ENCODE results near the gene ABHD6.

DNA sequence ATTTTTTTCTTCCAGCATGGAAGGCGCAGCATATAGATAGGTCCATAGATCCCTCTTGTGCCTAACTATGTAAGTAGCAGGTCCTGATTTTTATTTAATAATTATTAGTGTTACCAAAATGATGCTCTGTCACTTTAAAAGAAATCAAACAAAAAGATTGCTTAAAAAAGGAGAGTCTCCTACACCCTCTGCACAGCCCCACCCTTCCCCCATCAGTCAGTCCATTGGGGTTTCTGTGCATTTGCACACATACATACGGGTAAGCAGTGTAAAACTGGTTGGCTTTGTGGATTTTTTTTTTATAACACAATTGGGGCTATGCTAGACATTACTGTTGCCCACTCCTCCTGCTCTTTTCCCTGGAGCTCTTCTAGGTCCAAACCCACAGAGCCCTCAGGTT is 61.5 kb downstream of the ABHD6 start:
- no peak for TF ChIP-seq ZFX (IDR thresholded peaks at IDR 0.05)
- TF ChIP-seq, protein P1, sequence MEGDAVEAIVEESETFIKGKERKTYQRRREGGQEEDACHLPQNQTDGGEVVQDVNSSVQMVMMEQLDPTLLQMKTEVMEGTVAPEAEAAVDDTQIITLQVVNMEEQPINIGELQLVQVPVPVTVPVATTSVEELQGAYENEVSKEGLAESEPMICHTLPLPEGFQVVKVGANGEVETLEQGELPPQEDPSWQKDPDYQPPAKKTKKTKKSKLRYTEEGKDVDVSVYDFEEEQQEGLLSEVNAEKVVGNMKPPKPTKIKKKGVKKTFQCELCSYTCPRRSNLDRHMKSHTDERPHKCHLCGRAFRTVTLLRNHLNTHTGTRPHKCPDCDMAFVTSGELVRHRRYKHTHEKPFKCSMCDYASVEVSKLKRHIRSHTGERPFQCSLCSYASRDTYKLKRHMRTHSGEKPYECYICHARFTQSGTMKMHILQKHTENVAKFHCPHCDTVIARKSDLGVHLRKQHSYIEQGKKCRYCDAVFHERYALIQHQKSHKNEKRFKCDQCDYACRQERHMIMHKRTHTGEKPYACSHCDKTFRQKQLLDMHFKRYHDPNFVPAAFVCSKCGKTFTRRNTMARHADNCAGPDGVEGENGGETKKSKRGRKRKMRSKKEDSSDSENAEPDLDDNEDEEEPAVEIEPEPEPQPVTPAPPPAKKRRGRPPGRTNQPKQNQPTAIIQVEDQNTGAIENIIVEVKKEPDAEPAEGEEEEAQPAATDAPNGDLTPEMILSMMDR (conservative IDR thresholded peaks at IDR 0.05): no peak

All from C4-2B (cell line).